ENCODE results near the gene CDK14.
A peak's percentile ranks its signal among the peaks of the same experiment; 100 is the strongest.
"Not testable (repeated sequence)": the region's sequence is repeated elsewhere in the genome, so short reads cannot be mapped to it uniquely, and the experiment has no call there.

Gene CDK14

DNA sequence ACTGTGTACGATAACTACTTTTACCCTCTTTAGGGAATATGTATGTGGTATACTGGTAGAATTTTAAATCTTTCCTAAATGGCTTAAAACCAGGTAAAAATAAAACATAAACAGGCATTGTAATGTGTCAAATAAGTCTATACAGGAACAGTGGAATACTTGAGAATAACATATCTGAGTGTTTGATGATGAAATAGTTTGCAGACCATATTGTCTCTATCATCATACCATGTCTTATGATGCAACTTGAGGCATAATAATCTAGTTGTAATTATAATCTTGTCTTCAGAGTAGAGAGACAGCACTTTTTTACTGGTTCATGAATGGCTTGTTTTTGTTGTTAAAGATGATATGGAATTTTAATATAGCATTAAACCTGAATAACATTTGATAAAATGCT lies 293.5 kb downstream of the CDK14 start:
- DNase-seq: no peak

DNA sequence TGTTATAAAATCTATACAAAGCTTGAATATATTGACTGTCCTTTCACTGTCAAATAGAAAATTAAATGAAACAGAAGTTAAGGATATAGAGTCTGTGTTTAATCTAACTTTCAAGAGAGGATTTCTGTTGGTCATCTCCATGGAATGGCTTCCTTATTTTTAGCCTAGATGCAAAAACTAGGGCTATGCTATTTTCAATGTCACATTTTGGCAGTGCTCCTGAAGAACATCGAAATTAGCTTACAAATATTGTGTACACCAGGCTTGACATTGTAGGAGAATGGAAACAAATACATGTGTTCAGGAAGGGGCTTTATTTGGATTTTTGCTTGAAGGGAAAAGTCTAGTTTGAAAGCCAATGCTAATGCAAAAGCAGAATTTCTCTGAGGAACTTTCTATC lies 295.4 kb downstream of the CDK14 start:
- no peak for DNase-seq

DNA sequence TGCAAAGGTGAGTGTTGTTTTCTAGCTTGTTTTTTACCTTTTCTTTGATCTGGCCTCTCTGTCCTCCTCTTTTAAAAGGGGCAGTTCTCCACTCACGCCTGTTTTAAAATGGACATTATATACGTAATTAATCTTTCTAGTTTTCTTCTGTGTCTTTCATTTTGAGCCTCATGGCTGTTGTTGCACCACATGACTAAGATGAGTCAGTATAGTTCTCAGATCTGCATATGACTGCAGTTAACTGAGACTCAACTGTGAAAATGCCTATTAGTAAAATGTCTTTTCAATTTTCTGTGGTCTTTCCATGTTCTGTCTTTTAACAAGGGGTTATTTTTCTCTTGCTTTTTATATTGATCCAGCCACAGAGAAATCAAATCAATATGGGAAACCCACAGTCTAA lies 296.1 kb downstream of the CDK14 start:
- no peak for DNase-seq

DNA sequence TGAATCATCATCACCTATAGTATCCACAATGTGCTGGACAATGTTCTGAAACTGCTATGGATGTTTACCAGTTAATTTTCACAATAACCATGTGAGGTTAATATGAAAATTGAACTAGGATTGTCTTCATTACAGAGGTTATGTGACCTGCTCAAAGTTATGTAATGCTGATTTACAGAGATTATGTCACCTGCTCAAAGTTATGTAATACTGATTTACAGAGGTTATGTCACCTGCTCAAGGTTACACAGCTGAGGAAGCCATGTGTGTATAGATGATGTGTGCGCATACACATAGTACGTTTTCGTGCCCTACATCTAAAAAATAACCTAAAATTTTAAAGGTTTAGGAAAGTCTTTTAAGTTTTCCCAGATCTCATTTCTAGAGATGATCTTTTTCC lies 298.0 kb downstream of the CDK14 start:
- DNase-seq: no peak

DNA sequence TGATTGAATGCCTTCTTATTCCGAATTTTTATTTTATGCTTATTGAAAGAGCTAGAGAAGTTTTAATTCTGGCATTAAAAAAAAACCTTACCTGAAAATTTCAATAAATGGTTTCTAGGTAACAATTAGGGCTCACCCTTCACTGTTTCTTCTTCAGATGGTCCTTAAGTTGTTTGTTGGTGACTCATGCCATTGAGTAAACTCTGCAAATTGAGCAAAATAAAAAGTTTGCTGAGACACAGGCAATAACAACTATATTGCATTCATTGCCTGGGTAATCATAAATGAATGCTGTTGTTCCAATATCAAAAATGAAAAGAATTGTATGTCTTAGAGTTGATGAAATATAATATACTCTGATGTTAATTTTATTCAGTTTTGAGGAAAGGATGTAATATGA lies 300.3 kb downstream of the CDK14 start:
- DNase-seq: no peak

DNA sequence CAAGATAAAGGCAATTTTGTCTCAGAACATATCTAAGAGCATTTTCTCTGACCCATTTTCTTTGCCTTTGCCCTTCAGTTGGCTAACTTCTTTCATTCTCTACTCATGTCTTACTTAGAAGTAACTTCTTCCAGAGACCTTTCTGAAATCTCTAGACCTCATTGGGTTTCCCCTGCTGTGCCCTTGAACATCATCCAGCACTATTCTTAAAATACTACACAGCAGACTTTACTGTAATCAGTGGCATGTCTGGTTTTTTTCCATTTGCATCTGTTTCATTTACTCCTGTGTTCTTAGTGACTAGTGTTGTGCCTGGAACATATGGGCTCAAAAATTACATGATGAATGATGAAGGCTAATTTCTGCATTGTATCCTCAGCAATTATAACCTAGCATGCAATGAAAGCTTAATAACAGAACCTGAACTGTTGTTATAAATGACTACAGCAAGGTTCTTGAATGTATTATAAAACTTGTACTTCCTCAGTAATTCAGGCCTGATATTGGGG lies 301.9 kb downstream of the CDK14 start:
- no peak for DNase-seq

DNA sequence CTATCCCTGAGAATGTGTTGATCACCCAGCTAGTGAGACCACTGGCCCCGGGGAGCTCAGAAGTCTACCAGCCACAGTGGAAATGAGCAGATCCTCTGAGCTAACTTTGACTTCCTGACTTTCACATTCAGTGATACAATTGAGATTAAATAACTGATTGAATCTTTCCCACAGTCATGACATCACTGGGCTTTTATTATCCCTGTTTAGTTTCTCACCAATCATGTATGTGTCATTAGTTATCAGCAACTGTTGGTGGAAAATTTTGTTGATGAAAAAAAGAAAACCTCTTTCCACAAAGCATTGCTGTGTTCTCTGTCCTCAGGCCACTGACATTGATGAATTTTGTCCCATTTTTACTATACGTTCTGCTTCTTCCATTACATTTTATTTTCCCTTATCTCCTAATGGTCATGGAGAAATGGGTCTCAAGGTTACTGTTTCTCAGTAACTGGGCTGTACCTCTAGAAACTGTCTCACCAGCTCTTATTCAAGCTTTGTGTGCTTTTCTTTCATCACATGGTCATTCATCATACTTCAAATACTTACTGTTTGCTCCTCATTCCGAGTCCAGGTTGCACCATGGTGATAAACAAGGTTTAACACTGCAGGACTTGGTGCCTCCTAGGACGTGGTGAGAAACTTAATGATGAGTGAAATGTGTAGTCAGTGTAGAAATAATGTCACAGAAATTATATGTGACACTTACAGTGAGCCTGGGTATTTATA lies 304.7 kb downstream of the CDK14 start:
- no peak for DNase-seq

DNA sequence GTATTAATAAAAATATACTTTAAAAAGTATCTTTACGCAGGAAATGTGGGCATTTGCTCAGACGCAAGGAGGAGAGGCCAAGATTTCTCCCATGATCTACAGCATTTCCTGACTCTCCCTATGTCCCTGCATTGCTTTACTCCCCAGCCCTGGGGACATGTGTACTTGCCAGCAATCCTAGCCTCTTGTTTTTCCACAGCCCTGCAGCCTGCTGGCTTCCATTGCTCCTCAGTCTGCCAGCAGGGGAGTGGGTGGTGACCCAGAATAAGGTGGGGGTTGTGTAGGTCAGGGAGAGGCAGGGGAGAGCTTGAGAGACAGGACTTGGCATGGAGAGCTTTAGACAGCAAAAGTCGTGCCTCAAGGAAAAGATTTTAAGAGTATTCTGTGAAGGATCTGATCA lies 307.7 kb downstream of the CDK14 start:
- no peak for DNase-seq

DNA sequence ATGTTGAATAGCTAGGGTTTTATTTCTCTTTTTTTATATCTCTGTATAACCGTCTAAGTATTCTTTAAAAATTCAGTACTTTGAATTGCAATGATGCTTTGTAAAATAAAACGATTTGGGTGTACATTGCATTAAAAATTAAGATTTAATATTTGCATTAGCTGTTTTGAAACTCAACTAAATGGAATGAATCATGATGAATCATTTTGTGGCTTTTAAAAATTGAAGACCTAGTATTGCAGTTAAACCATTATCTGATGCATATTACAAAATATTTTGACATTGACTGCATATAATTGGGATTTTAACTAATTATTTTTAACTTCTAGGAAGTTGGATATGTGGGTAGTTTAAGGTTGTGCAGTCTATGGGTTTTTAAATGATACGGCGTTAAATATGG lies 314.0 kb downstream of the CDK14 start:
- no peak for DNase-seq

DNA sequence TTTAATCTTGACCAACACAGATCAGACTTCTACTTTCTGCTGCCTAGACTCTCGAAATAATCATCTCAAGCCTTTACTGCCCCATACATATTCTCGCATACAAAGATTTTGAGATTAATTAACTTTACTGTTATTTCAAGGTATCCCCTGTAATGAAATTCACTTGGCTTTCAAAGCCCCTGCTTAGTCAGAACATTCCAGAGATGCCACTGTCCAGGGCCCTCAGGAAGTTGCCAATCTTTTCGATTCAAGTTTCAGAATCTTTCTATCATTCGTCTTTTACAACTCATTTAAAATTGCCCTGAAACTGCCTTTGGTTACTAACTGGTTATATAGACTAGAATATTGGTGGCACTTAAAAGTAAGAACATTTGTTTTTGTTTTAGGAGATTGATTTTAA lies 320.2 kb downstream of the CDK14 start:
- DNase-seq: no peak

DNA sequence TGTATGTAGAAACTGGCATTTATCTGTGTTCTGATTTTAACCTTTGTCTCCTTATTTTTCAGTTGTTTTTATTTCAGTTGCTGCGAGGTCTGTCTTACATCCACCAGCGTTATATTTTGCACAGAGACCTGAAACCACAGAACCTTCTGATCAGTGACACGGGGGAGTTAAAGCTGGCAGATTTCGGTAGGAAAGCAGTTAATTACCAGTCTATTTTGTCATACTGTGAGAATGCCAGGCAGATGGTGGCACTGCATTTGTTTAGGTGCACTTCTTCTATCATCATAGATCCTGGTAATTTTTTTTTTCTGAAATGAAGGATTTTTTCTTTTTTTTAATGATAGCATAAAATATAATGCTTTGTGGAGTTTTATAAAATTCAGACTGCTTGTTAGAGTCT lies 321.4 kb downstream of the CDK14 start:
- DNase-seq: peak in 5 of 56 donors; percentile 4 to 23 (median 10)

DNA sequence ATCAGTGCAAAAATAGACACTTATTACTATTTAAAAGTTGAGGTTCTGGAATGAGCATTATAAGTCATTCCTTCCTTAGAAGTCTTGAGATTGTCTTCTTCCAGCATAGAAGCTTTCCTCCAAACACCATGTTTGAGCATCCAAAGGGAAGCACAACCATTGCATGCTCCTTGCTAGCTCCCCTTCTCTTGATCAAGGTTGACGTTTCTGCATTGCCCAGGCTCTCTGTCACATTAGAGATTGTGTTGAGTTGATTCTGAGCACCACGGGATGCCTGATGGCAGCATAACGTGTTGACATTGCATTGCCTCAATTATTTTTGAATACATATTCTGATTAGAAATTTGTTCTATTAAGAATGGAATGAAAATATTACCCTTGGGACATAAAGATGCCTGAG lies 322.2 kb downstream of the CDK14 start:
- no peak for DNase-seq

DNA sequence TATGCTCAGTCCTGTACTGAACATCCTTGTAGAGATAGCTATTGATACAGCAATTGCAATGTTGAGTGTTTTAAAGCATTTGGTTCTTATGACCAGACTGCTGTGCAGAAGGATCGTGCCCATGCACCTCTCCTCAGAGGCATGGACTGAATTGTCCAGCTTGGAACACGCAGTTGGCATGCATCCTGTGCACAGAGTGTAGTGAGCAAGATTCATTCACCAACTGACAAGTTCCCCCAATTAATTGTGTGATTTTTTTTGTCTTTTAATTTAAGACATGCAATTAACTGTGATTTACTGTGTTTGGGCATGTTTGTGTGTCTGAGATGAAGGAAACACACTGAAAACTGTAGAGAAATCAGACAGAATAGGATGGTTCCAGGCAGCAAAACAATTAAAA lies 323.7 kb downstream of the CDK14 start:
- peak in 1 of 56 donors; percentile 2 for DNase-seq

DNA sequence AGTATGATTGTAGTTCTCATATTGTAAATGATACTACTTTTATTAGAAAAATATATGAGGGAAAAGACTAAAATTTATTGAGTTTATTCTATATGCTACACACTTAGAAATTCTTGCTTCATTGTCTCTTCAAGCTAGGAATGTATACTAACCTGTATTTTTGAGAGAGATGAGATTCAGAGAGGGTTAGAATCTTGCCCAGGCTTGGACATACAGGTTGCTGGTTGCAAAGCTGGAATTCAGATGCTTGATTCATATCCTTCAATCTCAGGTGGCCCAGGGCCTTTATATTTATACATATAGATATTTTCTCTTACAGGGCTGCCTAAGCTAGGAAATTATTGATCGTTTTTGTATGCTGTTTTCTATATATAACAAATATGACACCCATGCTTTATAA lies 324.2 kb downstream of the CDK14 start:
- DNase-seq: no peak

DNA sequence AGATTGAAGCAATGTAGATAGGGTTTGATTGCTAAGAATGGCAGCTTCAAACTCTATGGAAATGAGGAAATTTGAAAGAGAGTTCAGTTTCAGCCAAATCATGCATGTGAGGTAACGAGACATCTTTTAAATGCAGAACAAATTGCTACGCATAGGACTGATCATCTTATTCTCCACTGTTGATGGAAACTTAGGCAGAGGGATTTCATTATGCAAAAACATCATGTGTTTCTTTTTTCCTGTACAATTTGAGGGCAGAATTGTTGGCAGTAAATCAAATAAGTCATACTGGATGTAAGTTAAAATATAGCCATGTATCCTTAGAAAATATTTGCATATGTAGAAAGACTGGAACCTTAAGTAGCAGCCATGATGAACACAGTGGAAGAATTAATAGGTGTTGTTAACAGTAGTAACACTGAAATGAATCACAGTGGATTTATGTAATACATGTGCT lies 327.4 kb downstream of the CDK14 start:
- DNase-seq: no peak

DNA sequence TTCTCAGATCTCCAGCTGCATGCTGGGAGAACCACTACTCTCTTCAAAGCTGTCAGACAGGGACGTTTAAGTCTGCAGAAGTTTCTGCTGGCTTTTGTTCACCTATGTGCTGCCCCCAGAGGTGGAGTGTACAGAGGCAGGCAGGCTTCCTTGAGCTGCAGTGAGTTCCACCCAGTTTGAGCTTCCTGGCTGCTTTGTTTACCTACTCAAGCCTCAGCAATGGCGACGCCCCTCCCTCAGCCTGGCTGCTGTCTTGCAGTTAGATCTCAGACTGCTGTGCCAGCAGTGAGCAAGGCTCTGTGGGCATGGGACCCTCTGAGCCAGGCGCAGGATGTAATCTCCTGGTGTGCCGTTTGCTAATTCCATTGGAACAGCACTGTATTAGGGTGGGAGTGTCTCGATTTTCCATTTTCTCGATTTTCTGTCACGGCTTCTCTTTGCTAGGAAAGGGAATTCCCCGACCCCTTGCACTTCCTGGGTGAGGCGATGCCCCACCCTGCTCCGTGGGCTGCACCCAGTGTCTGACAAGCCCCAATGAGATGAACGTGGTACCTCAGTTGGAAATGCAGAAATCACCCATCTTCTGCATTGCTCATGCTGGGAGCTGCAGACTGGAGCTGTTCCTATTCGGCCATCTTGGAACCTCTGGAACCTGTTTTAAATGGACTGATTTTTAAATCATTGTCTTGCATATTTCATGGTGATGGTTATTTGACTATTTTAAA lies 332.7 kb downstream of the CDK14 start:
- DNase-seq: not testable (repeated sequence)

DNA sequence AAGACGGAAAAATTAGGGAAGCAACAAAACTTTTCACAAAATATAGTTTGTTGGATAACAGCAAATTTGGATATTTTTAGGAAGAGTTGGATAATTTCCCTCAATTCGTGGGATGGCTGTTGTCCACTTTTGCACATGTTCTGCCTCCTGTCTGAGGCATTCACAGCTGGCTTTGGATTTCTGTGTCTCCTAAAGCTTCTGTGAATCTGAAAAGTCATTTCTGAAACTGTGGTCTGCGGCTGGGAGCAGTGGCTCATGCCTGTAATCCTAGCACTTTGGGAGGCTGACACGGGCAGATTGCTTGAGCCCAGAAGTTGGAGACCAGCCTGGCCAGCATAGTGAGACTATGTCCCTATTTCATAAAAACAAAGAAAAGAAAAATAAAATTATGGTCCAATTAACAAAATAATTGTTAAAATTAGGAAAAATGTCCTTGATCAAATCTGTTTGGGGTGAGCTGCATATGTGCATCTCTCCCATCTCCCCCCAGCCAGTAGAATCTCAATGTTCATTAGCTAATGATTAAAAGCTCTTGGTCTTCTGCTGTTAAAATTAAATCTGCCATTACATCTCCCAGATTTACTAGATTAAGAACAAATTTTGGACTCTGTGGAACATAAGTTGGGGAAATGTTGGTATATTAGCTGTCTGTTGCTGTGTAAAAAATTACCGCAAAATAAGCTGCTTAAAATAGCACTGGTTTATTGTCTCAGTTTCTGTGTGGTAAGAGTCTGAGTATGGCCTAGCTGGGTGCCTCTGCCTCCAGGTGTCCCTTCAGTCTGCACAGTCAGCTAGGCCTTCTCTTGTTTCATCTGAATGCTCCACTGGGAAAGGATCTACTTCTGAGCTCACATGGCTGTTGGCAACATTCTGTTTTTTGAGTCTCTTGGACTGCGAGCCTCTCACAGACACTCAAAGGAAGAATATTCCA lies 336.1 kb downstream of the CDK14 start:
- DNase-seq: no peak

DNA sequence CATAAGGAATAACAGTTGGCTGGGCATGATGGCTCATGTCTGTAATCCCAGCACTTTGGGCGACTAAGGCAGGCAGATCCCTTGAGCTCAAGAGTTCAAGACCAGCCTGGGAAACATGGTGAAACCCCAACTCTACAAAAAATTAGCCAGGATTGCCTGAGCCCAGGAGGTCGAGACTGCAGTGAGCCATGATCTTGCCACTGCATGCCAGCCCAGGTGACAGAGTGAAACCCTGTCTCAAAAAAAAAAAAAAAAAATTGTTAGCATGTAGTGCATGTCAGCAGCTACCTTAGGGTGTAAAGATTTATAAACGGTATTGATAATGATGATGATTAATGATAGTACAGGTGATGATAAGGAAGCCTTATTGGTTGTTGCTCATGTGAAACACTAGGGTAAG lies 336.9 kb downstream of the CDK14 start:
- DNase-seq: no peak

DNA sequence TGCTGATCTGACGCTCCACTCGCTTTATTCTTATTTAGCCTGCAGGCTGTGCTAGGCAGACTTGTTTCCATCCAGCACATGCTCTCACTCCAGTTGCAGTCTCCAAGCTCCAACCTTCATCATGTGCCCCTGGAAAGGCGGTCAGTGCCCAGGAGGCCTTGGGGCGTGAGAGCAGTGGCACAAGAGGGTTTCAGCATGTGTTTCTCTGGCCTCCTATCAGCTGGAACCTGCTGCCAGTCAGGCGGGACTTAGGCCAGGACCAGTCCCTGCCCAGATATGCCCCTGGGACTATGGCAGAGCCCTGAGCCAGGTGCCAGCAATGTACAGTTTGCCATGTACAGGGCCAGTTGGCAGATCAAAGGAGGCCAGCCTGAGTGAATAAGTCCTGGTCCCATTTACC lies 337.9 kb downstream of the CDK14 start:
- DNase-seq: no peak

DNA sequence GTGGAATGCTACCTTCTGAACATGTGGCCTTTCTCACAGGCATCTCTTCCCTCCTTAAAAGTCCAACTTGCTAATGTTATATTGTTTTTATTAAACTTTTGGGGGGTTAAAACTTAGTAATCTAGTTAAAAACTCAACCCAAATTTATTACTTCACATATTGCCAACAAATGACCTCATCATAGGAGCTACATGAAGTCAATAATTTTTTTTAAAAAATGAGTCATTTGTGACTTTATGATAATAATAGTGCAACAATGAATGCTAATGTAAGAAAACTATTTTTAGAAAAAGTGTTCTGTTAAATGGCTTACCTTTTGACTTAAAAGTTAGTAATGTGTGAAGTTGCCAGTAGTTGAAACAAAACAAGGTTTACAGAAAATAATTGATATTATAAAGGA lies 342.2 kb downstream of the CDK14 start:
- no peak for DNase-seq

DNA sequence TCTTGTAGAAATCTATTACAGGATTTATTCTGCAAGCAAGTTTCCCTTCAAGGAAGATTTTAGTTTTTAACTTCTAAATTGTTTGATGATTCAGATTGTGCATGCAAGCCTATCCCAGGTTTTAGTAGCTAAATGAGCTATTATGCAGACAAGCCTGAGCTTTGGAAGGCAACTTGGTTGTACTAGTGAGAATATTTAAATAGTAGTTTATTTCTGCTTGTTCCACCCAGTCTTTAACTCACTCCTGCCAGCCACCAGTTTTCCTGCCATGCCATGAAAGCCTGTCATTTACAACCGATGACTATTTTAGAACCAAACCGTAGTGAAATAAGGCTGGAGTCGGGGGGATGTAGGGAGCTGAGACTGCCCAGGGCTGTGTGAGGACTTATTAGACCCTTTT lies 343.5 kb downstream of the CDK14 start:
- no peak for DNase-seq

DNA sequence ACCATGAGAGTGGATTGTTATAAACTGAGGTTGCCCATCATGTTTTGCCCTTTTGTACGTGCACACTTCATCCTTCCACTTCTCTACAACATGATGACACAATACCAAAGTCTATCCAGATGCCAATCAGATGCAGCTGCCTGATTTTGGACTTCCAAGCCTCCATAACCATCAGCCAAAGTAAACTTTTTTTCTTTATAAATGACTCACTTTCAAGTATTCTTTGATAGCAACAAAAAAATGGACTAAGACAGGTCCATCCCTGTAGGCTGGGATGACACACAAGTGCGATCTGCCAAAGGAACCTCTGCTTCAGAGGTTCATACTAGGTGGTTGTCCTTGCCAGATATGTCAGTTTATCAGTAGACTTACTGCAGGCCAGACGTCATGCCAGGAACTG lies 347.9 kb downstream of the CDK14 start:
- DNase-seq: no peak

All from amygdala (tissue), 56 donors.